Endodermal cell (in vitro differentiated cells): ENCODE results near the gene LRCH1. TPM values are rescaled to one million over a fixed set of nuclear protein-coding genes. Genes with fewer than 3 reads are reported as not detected.

Experiments
- DNase-seq: peaks from one replicate; pipeline ENCODE4 v3.0.0-alpha.2; 2017
- H3K27ac ChIP-seq: 2 replicates; pipeline ENCODE4 v1.5.1; 2013; ENCODE audit warnings: mild to moderate bottlenecking, low read depth, low read length, moderate library complexity
- H3K27me3 ChIP-seq: 2 replicates; pipeline ENCODE4 v1.6.1; 2013; ENCODE audit warnings: mild to moderate bottlenecking, low read length, moderate library complexity; ENCODE audit not compliant: insufficient read depth, control insufficient read depth, poor library complexity, severe bottlenecking
- H3K36me3 ChIP-seq: 2 replicates; pipeline ENCODE4 v1.7.0; 2013; ENCODE audit warnings: mild to moderate bottlenecking, low read length, moderate library complexity; ENCODE audit not compliant: control insufficient read depth, insufficient read depth
- H3K4me1 ChIP-seq: one replicate; pipeline ENCODE4 v1.7.0; 2013; ENCODE audit warnings: low read length; ENCODE audit not compliant: control insufficient read depth, insufficient read depth
- H3K4me3 ChIP-seq: 2 replicates; pipeline ENCODE4 v1.5.1; 2013; ENCODE audit warnings: mild to moderate bottlenecking, low read length, moderate library complexity
- H3K9ac ChIP-seq: 2 replicates; pipeline ENCODE4 v1.6.1; 2013; ENCODE audit warnings: mild to moderate bottlenecking, low read length, moderate library complexity; ENCODE audit not compliant: poor library complexity, severe bottlenecking; ENCODE audit errors: extremely low read depth
- H3K9me3 ChIP-seq: 2 replicates; pipeline ENCODE4 v1.6.1; 2013; ENCODE audit warnings: mild to moderate bottlenecking, low read length, moderate library complexity; ENCODE audit not compliant: control insufficient read depth
- H3K27ac Mint-ChIP-seq: 2 replicates; pipeline ENCODE4 v1.8.0; 2020; ENCODE audit warnings: mixed read lengths
- H3K27me3 Mint-ChIP-seq: 2 replicates; pipeline ENCODE4 v1.8.0; 2021; ENCODE audit warnings: mild to moderate bottlenecking, mixed read lengths; ENCODE audit not compliant: insufficient read depth
- H3K36me3 Mint-ChIP-seq: 2 replicates; pipeline ENCODE4 v1.8.0; 2020; ENCODE audit warnings: low read depth, mixed read lengths
- H3K4me1 Mint-ChIP-seq: 2 replicates; pipeline ENCODE4 v1.8.0; 2020; ENCODE audit warnings: mixed read lengths
- H3K4me3 Mint-ChIP-seq: 2 replicates; pipeline ENCODE4 v1.8.0; 2020; ENCODE audit warnings: mild to moderate bottlenecking, moderate library complexity, mixed read lengths
- H3K9me3 Mint-ChIP-seq: 2 replicates; pipeline ENCODE4 v1.8.0; 2020; ENCODE audit warnings: mild to moderate bottlenecking, mixed read lengths
- CTCF ChIP-seq: fragments of 200-600 bp; sonication (generic); conservative IDR thresholded peaks from 2 replicates; pipeline ENCODE4 v1.5.0; 2021; ENCODE audit warnings: antibody characterized with exemption, mild to moderate bottlenecking
- WGBS, 2 experiments: methylation state at CpG; one replicate each; pipeline versions ENCODE4 v1.1.5 to v1.1.7; 2013; ENCODE audit warnings: missing lambda C conversion rate in 2 of 2, mixed read lengths in 1 of 2; ENCODE audit not compliant: insufficient coverage in 1 of 2, insufficient read length in 1 of 2; 5-methylcytosine and 5-hydroxymethylcytosine counted together
- total RNA-seq, 2 donors: library from RNA; stranded (reverse); fragmentation: NEBNext Ultra II Directional in 1 of 2; extraction: Animal tissue kit (Norgen Biotek cat#: 25700) in 1 of 2; gene quantifications; 2 replicates in 1 of 2; 3 replicates in 1 of 2; pipeline ENCODE4 v1.2.1, GENCODE V29; 2021

LRCH1 gene
- total RNA-seq, 2 donors from 2014 or later: 8.1 to 11.8 TPM

GRCh38 chr13:46731535-46731934 lies 178.6 kb downstream of the LRCH1 start:
- H3K4me3 Mint-ChIP-seq: no peak overlapping the region
- no peaks in the 10 kb centered on the region for H3K27me3 ChIP-seq
- H3K36me3 ChIP-seq: peaks cover 21% of the 10 kb centered on the region
- no peak overlapping the region for H3K27ac ChIP-seq
- no peak overlapping the region for H3K9ac ChIP-seq
- no peak for DNase-seq
- H3K27ac Mint-ChIP-seq: no peak overlapping the region
- 95% methylated on average over 6 of the region's 6 CpGs; no CpG with 5 or more reads in 1 of the 2 experiments for WGBS, 2 experiments
- H3K4me1 Mint-ChIP-seq: no peaks in the 10 kb centered on the region
- H3K9me3 ChIP-seq: no peaks in the 10 kb centered on the region
- no peaks in the 10 kb centered on the region for H3K9me3 Mint-ChIP-seq
- no peaks in the 10 kb centered on the region for H3K4me1 ChIP-seq
- no peak overlapping the region for H3K4me3 ChIP-seq
- no peaks in the 10 kb centered on the region for H3K27me3 Mint-ChIP-seq
- H3K36me3 Mint-ChIP-seq: peaks cover 31% of the 10 kb centered on the region
- no peak for TF ChIP-seq CTCF

GRCh38 chr13:46735425-46735824 lies 182.5 kb downstream of the LRCH1 start:
- no peak for TF ChIP-seq CTCF
- Mint-ChIP-seq H3K9me3 (no peaks in the 10 kb centered on the region), H3K4me1 (no peaks in the 10 kb centered on the region), H3K36me3 (peaks cover 5% of the 10 kb centered on the region), H3K27ac (no peak overlapping the region), H3K4me3 (no peak overlapping the region), H3K27me3 (no peaks in the 10 kb centered on the region)
- Histone ChIP-seq H3K4me1 (no peaks in the 10 kb centered on the region), H3K9ac (no peak overlapping the region), H3K36me3 (peaks cover 5% of the 10 kb centered on the region), H3K4me3 (no peak overlapping the region), H3K27me3 (no peaks in the 10 kb centered on the region), H3K27ac (no peak overlapping the region), H3K9me3 (no peaks in the 10 kb centered on the region)
- no peak for DNase-seq
- WGBS, 2 experiments: 98 to 100% methylated on average over 2 to 3 of the region's 3 CpGs

DNA sequence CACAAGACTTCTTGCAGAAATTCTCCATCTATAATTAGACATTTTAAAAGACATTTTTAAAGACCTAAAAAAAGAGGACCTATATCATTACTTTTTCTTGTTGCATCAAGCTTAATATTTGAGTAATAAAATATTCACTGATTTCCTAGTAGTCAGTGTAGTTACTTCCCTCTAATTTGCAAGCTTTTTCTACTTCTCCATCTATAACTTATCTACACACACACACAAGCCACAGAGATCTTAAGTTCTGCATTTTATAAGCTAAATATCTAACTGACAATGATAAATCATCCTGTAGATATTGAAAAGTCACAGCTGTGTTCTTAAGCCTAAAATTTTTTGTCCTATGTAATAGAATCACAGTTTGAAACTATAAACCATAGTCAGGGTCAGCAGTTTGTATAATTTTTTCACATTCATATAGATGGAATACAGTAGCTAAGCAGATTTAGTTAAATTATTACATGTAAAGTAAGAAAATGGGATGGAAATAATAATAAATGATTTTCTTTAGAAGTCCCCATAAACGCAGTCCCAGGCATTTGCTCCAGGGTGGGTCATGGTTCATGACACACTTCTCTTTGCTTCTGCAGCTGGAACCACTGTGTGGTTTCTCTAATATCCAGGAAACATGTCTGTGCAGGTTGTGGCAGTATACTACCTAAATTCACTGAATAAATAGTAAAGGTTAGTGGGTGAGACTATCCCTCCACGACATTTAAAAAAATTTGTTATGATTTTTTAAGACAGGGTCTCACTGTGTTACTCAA lies 183.8 kb downstream of the LRCH1 start:
- Histone ChIP-seq H3K36me3 (peaks cover 2% of the 10 kb centered on the region), H3K9me3 (no peaks in the 10 kb centered on the region), H3K9ac (no peak overlapping the region), H3K27ac (no peak overlapping the region), H3K4me3 (no peak overlapping the region), H3K4me1 (no peaks in the 10 kb centered on the region), H3K27me3 (no peaks in the 10 kb centered on the region)
- Mint-ChIP-seq H3K9me3 (no peaks in the 10 kb centered on the region), H3K4me1 (no peaks in the 10 kb centered on the region), H3K36me3 (peaks cover 1% of the 10 kb centered on the region), H3K27ac (no peak overlapping the region), H3K4me3 (no peak overlapping the region), H3K27me3 (no peaks in the 10 kb centered on the region)
- 100% methylated on average over 1 to 2 of the region's 2 CpGs for WGBS, 2 experiments
- no peak for DNase-seq
- no peak for TF ChIP-seq CTCF
